Ectodermal cell (in vitro differentiated cells): ENCODE results near the gene ASB7.

Experiments
- H3K27ac ChIP-seq: 2 replicates; pipeline ENCODE4 v1.7.0; 2013; ENCODE audit warnings: mild to moderate bottlenecking, low read depth, low read length; ENCODE audit not compliant: insufficient read depth, poor library complexity, severe bottlenecking
- H3K27me3 ChIP-seq: 2 replicates; pipeline ENCODE4 v1.7.0; 2013; ENCODE audit warnings: mild to moderate bottlenecking, low read length; ENCODE audit not compliant: insufficient read depth, control insufficient read depth, poor library complexity, severe bottlenecking
- H3K36me3 ChIP-seq: one replicate; pipeline ENCODE4 v1.7.0; 2013; ENCODE audit warnings: low read length; ENCODE audit not compliant: control insufficient read depth, insufficient read depth
- H3K4me1 ChIP-seq: one replicate; pipeline ENCODE4 v1.7.0; 2013; ENCODE audit warnings: low read length; ENCODE audit not compliant: control insufficient read depth, insufficient read depth
- H3K4me3 ChIP-seq: 2 replicates; pipeline ENCODE4 v1.7.0; 2013; ENCODE audit warnings: low read depth, low read length, control low read depth; ENCODE audit not compliant: insufficient read depth
- H3K9me3 ChIP-seq: 2 replicates; pipeline ENCODE4 v1.7.0; 2013; ENCODE audit warnings: mild to moderate bottlenecking, low read length, moderate library complexity; ENCODE audit not compliant: control insufficient read depth
- WGBS, 2 experiments: methylation state at CpG; one replicate each; pipeline ENCODE4 v1.1.7; 2013; ENCODE audit warnings: missing lambda C conversion rate in 2 of 2; 5-methylcytosine and 5-hydroxymethylcytosine counted together

The ASB7 gene

GRCh38 chr15:100680726-100681125 is 78.3 kb downstream of the ASB7 start:
- Histone ChIP-seq H3K4me1 (no peaks in the 10 kb centered on the region), H3K27ac (no peak overlapping the region), H3K36me3 (no peaks in the 10 kb centered on the region), H3K4me3 (no peak overlapping the region), H3K27me3 (no peaks in the 10 kb centered on the region), H3K9me3 (no peaks in the 10 kb centered on the region)
- 83 to 87% methylated on average over 5 to 6 of the region's 6 CpGs for whole genome bisulfite sequencing, 2 experiments

DNA sequence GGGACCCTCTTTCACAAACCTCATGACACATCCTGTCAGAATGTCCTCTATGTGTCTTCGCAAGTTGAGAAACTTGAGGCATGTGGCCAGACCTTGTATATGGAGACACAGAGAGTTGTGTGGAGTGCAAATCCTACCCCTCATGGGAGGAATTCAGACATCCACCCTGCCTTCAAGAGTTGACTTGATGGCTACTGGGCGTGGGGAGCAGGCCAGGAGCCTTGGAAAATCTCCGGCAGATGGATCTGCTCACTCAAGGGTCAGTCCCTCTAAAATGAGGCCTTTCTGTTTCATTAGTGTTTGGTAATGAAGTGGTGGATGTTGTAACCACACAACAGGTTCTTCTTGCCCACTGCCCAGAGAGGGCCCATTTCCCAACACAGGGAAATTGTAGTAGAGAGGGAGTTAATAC is 79.0 kb downstream of the ASB7 start:
- Histone ChIP-seq H3K4me1 (no peaks in the 10 kb centered on the region), H3K9me3 (no peaks in the 10 kb centered on the region), H3K36me3 (no peaks in the 10 kb centered on the region), H3K27me3 (no peaks in the 10 kb centered on the region), H3K27ac (no peak overlapping the region), H3K4me3 (no peak overlapping the region)
- WGBS, 2 experiments = 94 to 97% methylated on average over 3 of the region's 3 CpGs

GRCh38 chr15:100682468-100682867 is 80.1 kb downstream of the ASB7 start:
- Histone ChIP-seq H3K27me3 (no peaks in the 10 kb centered on the region), H3K4me1 (no peaks in the 10 kb centered on the region), H3K4me3 (no peak overlapping the region), H3K9me3 (no peaks in the 10 kb centered on the region), H3K27ac (no peak overlapping the region), H3K36me3 (no peaks in the 10 kb centered on the region)
- WGBS, 2 experiments = 89 to 93% methylated on average over 4 of the region's 4 CpGs

DNA sequence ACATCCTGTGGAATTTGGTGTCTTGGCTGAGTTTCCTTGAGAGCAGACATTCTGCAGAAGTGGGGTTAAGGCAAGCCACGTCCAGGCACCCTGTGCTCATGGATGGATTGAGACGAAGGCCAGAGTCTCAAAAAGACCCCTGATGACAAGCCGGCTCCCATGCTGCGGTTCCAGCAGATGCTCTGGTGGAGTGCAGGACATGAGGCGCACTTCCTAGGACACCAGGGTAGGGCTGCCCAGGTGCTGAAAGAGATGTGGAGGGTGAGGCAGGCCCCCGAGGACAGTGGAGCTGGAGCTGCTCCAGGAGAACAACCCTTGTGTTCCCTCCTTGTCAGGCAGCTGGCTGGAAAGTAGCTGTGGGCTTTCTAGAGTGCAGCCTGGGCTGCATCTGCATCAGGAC is 81.0 kb downstream of the ASB7 start:
- no peak overlapping the region for H3K4me3 ChIP-seq
- peaks cover 6% of the 10 kb centered on the region for H3K4me1 ChIP-seq
- no peaks in the 10 kb centered on the region for H3K36me3 ChIP-seq
- H3K27me3 ChIP-seq = no peaks in the 10 kb centered on the region
- H3K9me3 ChIP-seq = no peaks in the 10 kb centered on the region
- H3K27ac ChIP-seq = no peak overlapping the region
- WGBS, 2 experiments = 91 to 94% methylated on average over 6 of the region's 6 CpGs

DNA sequence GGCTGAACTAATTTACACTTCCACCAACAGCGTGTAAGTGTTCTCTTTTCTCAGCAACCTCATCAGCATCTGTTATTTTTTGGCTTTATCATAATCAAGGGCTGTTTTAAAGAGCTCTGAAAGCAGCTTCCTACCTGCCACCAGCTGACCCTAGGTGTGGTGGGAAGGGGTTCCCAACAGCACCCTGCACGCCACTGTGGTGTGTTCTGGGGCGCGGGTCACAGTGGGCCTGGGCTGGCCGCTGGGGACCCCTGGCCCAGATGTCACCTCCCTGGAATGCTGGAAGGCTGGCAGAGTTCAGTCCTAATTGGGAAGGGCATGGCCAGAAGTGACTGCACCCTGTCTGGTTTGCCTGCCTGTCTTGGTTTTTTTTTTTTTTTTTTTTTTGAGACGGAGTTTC is 82.2 kb downstream of the ASB7 start:
- peaks cover 10% of the 10 kb centered on the region for H3K4me1 ChIP-seq
- H3K27me3 ChIP-seq = no peaks in the 10 kb centered on the region
- H3K4me3 ChIP-seq = no peak overlapping the region
- no peaks in the 10 kb centered on the region for H3K9me3 ChIP-seq
- H3K36me3 ChIP-seq = no peaks in the 10 kb centered on the region
- H3K27ac ChIP-seq = no peak overlapping the region
- 92 to 95% methylated on average over 6 of the region's 6 CpGs for WGBS, 2 experiments

- H3K4me3 ChIP-seq = no peak overlapping the region
- peaks cover 10% of the 10 kb centered on the region for H3K4me1 ChIP-seq
- no peaks in the 10 kb centered on the region for H3K36me3 ChIP-seq
- WGBS, 2 experiments = 89 to 90% methylated on average over 23 of the region's 23 CpGs
- no peaks in the 10 kb centered on the region for H3K27me3 ChIP-seq
- no peaks in the 10 kb centered on the region for H3K9me3 ChIP-seq
- no peak overlapping the region for H3K27ac ChIP-seq
Observed at GRCh38 chr15:100686021-100686724, 83.8 kb downstream of the ASB7 start.

GRCh38 chr15:100686725-100687473 is 84.5 kb downstream of the ASB7 start:
- WGBS, 2 experiments = 95 to 97% methylated on average over 13 to 15 of the region's 15 CpGs
- Histone ChIP-seq H3K27me3 (no peaks in the 10 kb centered on the region), H3K27ac (no peak overlapping the region), H3K9me3 (no peaks in the 10 kb centered on the region), H3K36me3 (no peaks in the 10 kb centered on the region), H3K4me3 (no peak overlapping the region), H3K4me1 (peaks cover 10% of the 10 kb centered on the region)

DNA sequence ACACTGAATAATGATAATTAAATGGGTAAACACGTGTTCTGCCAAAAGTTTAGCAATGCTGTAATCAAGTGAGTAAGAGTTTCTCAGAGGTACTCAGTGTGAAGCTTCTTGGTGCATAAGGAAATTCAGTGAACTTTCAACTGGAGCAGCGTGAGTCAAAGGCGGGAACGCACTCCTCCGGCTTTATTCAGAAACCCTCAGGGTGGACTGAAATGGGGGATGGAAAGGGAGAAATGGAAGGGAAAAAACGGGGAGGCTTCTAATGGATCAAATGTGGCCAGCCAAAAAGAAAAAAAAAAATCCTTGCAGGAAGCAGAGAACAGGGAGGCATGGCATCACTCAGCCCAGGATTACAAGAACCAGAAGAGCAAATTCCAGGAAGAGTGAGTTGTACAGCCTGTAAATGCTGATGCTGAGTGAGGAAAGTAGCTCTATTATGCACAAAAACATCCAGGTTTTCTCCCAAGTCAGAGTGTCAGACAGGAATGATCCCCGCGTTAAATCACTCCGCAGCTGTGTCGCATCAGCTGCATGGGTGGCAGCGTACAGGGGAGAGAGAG is 85.3 kb downstream of the ASB7 start:
- no peaks in the 10 kb centered on the region for H3K9me3 ChIP-seq
- no peak overlapping the region for H3K4me3 ChIP-seq
- 77% methylated on average over 11 of the region's 11 CpGs for WGBS, 2 experiments
- no peak overlapping the region for H3K27ac ChIP-seq
- peaks cover 10% of the 10 kb centered on the region for H3K4me1 ChIP-seq
- no peaks in the 10 kb centered on the region for H3K36me3 ChIP-seq
- H3K27me3 ChIP-seq = no peaks in the 10 kb centered on the region

GRCh38 chr15:100688549-100689120 is 86.2 kb downstream of the ASB7 start:
- Histone ChIP-seq H3K27me3 (no peaks in the 10 kb centered on the region), H3K27ac (no peak overlapping the region), H3K36me3 (no peaks in the 10 kb centered on the region), H3K9me3 (no peaks in the 10 kb centered on the region), H3K4me1 (peaks cover 10% of the 10 kb centered on the region), H3K4me3 (no peak overlapping the region)
- WGBS, 2 experiments = 79 to 81% methylated on average over 13 of the region's 13 CpGs
